ENCODE measurements around the gene POLR3B.

Gene POLR3B

GRCh38 chr12:106315523-106315922, 42.0 kb upstream of the POLR3B start:
- H3K4me2 ChIP-seq (ENCODE audit: low read length) = no peak overlapping the region
- TF ChIP-seq CTCF (IDR thresholded peaks at IDR 0.05; ENCODE audit: low read depth, low read length, poor library complexity, severe bottlenecking) = no peak

GRCh38 chr12:106317406-106318082, 40.0 kb upstream of the POLR3B start:
- no peak overlapping the region for H3K4me2 ChIP-seq (ENCODE audit: low read length)
- H3K9me2 ChIP-seq (replicated peaks; ENCODE audit: control insufficient read depth, low read length) = no peaks in the 10 kb centered on the region
- TF ChIP-seq CTCF (IDR thresholded peaks at IDR 0.05; ENCODE audit: low read depth, low read length, poor library complexity, severe bottlenecking) (no peak), EZH2phosphoT487 (IDR thresholded peaks at IDR 0.05; ENCODE audit: borderline replicate concordance, low read length) (no peak)
- H3K9me3 ChIP-seq (ENCODE audit: control insufficient read depth, insufficient read depth, low read length) = no peaks in the 10 kb centered on the region
- no peaks in the 10 kb centered on the region for H3K36me3 ChIP-seq (ENCODE audit: control insufficient read depth, low read length)
- no peaks in the 10 kb centered on the region for H3F3A ChIP-seq (ENCODE audit: control insufficient read depth, insufficient read depth)
- no peaks in the 10 kb centered on the region for H3K4me1 ChIP-seq (ENCODE audit: control insufficient read depth, low read length)
- no peak overlapping the region for H3K4me3 ChIP-seq (ENCODE audit: low read length)
- H3K27ac ChIP-seq (ENCODE audit: low read depth, low read length) = no peak overlapping the region
- H4K20me1 ChIP-seq (ENCODE audit: control insufficient read depth, insufficient read depth, low read depth, low read length) = no peaks in the 10 kb centered on the region; the same call in 1 of the 2 replicates
- H3K79me2 ChIP-seq (ENCODE audit: control insufficient read depth, low read length) = no peaks in the 10 kb centered on the region
- H3K27me3 ChIP-seq (ENCODE audit: control insufficient read depth, low read length) = no peaks in the 10 kb centered on the region

More at GRCh38 chr12:106315523-106315922, 42.0 kb upstream of the POLR3B start:
- peaks cover 13% of the 10 kb centered on the region for H3K4me1 ChIP-seq (ENCODE audit: control insufficient read depth, low read length)
- H3K27me3 ChIP-seq (ENCODE audit: control insufficient read depth, low read length) = peaks cover 4% of the 10 kb centered on the region
- H3K79me2 ChIP-seq (ENCODE audit: control insufficient read depth, low read length) = no peaks in the 10 kb centered on the region
- H3K27ac ChIP-seq (ENCODE audit: low read depth, low read length) = no peak overlapping the region
- H3K9me3 ChIP-seq (ENCODE audit: control insufficient read depth, insufficient read depth, low read length) = no peaks in the 10 kb centered on the region
- no peaks in the 10 kb centered on the region for H3K36me3 ChIP-seq (ENCODE audit: control insufficient read depth, low read length)
- no peaks in the 10 kb centered on the region for H3F3A ChIP-seq (ENCODE audit: control insufficient read depth, insufficient read depth)
- no peak overlapping the region for H3K4me3 ChIP-seq (ENCODE audit: low read length)
- H4K20me1 ChIP-seq (ENCODE audit: control insufficient read depth, insufficient read depth, low read depth, low read length) = no peaks in the 10 kb centered on the region; the same call in 1 of the 2 replicates
- H3K9me2 ChIP-seq (replicated peaks; ENCODE audit: control insufficient read depth, low read length) = no peaks in the 10 kb centered on the region

- no peak overlapping the region for H3K27ac ChIP-seq (ENCODE audit: low read depth, low read length)
These were observed 36.3 kb upstream of the POLR3B start for GRCh38 chr12:106321139-106321850.

More at GRCh38 chr12:106321139-106321850, 36.3 kb upstream of the POLR3B start:
- Histone ChIP-seq H3K36me3 (ENCODE audit: control insufficient read depth, low read length) (no peaks in the 10 kb centered on the region), H4K20me1 (ENCODE audit: control insufficient read depth, insufficient read depth, low read depth, low read length) (no peaks in the 10 kb centered on the region), H3K4me3 (ENCODE audit: low read length) (no peak overlapping the region), H3K4me2 (ENCODE audit: low read length) (no peak overlapping the region), H3K9me2 (replicated peaks; ENCODE audit: control insufficient read depth, low read length) (no peaks in the 10 kb centered on the region), H3F3A (ENCODE audit: control insufficient read depth, insufficient read depth) (no peaks in the 10 kb centered on the region), H3K79me2 (ENCODE audit: control insufficient read depth, low read length) (no peaks in the 10 kb centered on the region), H3K27me3 (ENCODE audit: control insufficient read depth, low read length) (no peaks in the 10 kb centered on the region; the same call in 1 of the 2 replicates), H3K9me3 (ENCODE audit: control insufficient read depth, insufficient read depth, low read length) (no peaks in the 10 kb centered on the region), H3K4me1 (ENCODE audit: control insufficient read depth, low read length) (no peaks in the 10 kb centered on the region)
- no peak for TF ChIP-seq CTCF (IDR thresholded peaks at IDR 0.05; ENCODE audit: low read depth, low read length, poor library complexity, severe bottlenecking)
- no peak for TF ChIP-seq EZH2phosphoT487 (IDR thresholded peaks at IDR 0.05; ENCODE audit: borderline replicate concordance, low read length)

All from DOHH2 (cell line).